ENCODE measurements around the gene C11orf21.

C11orf21 gene

GRCh38 chr11:2308713-2309112 is 7.0 kb upstream of the C11orf21 start:
- DNase-seq (ENCODE audit: low read depth): no peak

GRCh38 chr11:2307501-2308331 is 6.0 kb upstream of the C11orf21 start:
- no peak for DNase-seq (ENCODE audit: low read depth)

GRCh38 chr11:2306877-2307500 is 5.3 kb upstream of the C11orf21 start:
- DNase-seq (ENCODE audit: low read depth): peak; percentile 79

- peak; percentile 94 for DNase-seq (ENCODE audit: low read depth)
These were observed 4.7 kb upstream of the C11orf21 start for GRCh38 chr11:2306452-2306823.

- peak; percentile 70 for DNase-seq (ENCODE audit: low read depth)
These were observed 4.2 kb upstream of the C11orf21 start for GRCh38 chr11:2305788-2306451.

- peak; percentile 76 for DNase-seq (ENCODE audit: low read depth)
These were observed 3.5 kb upstream of the C11orf21 start for GRCh38 chr11:2305140-2305778.

GRCh38 chr11:2304506-2305139 is 2.9 kb upstream of the C11orf21 start:
- peak; percentile 57 for DNase-seq (ENCODE audit: low read depth)

GRCh38 chr11:2303627-2304505 is 2.1 kb upstream of the C11orf21 start:
- no peak for DNase-seq (ENCODE audit: low read depth)

GRCh38 chr11:2302896-2303626 is 1.3 kb upstream of the C11orf21 start:
- no peak for DNase-seq (ENCODE audit: low read depth)

- no peak for DNase-seq (ENCODE audit: low read depth)
These were observed 683 bp upstream of the C11orf21 start for GRCh38 chr11:2302306-2302895.

- DNase-seq (ENCODE audit: low read depth): no peak
These were observed 635 bp downstream of the C11orf21 start for GRCh38 chr11:2300936-2301630.

GRCh38 chr11:2300290-2300935 is 1.3 kb downstream of the C11orf21 start:
- DNase-seq (ENCODE audit: low read depth): no peak

- DNase-seq (ENCODE audit: low read depth): no peak
These were observed 1.9 kb downstream of the C11orf21 start for GRCh38 chr11:2299773-2300172.

GRCh38 chr11:2298795-2299761 is 2.6 kb downstream of the C11orf21 start:
- DNase-seq (ENCODE audit: low read depth): no peak

GRCh38 chr11:2298131-2298794 is 3.5 kb downstream of the C11orf21 start:
- DNase-seq (ENCODE audit: low read depth): no peak

GRCh38 chr11:2297623-2298030 is 4.1 kb downstream of the C11orf21 start:
- no peak for DNase-seq (ENCODE audit: low read depth)
